MM.1S (cell line): ENCODE results near the gene AMPD2.

ENCODE experiments used
- DNase-seq: peaks from one replicate; pipeline ENCODE4 v3.0.0-alpha.2; 2015
- H2AFZ ChIP-seq: fragments of 300-600 bp; sonication (generic); 2 replicates; pipeline ENCODE4 v1.6.0; 2016; ENCODE audit warnings: antibody characterized with exemption, low read length
- H3F3A ChIP-seq: fragments of 300-600 bp; sonication (generic); 2 replicates; pipeline ENCODE4 v1.6.1; 2016; ENCODE audit warnings: mild to moderate bottlenecking, antibody characterized with exemption, low read length, moderate library complexity, mixed read lengths; ENCODE audit not compliant: insufficient read depth
- H3K27ac ChIP-seq: fragments of 300-600 bp; sonication (generic); 2 replicates; pipeline ENCODE4 v1.5.1; 2016; ENCODE audit warnings: mild to moderate bottlenecking, low read length
- H3K27me3 ChIP-seq: fragments of 300-600 bp; sonication (generic); replicated peaks from 2 replicates; pipeline ENCODE4 v1.6.0; 2016; ENCODE audit warnings: low read length; ENCODE audit not compliant: insufficient read depth
- H3K36me3 ChIP-seq: fragments of 300-600 bp; sonication (generic); replicated peaks from 2 replicates; pipeline ENCODE4 v1.6.1; 2016; ENCODE audit warnings: mild to moderate bottlenecking, low read length, mixed read lengths; ENCODE audit not compliant: insufficient read depth
- H3K4me1 ChIP-seq: fragments of 300-600 bp; sonication (generic); 2 replicates; pipeline ENCODE4 v1.6.1; 2016; ENCODE audit warnings: low read length, mixed read lengths
- H3K4me2 ChIP-seq: fragments of 300-600 bp; sonication (generic); 2 replicates; pipeline ENCODE4 v1.6.0; 2016; ENCODE audit warnings: low read depth, low read length
- H3K4me3 ChIP-seq: fragments of 300-600 bp; sonication (generic); 2 replicates; pipeline ENCODE4 v1.5.1; 2016; ENCODE audit warnings: low read length, mixed read lengths
- H3K79me2 ChIP-seq: fragments of 300-600 bp; sonication (generic); 2 replicates; pipeline ENCODE4 v1.6.1; 2016; ENCODE audit warnings: mixed run types, low read length, mixed read lengths
- H3K9ac ChIP-seq: fragments of 300-600 bp; sonication (generic); 2 replicates; pipeline ENCODE4 v1.6.1; 2016; ENCODE audit warnings: low read length, mixed read lengths
- H3K9me2 ChIP-seq: fragments of 300-600 bp; sonication (generic); replicated peaks from 2 replicates; pipeline ENCODE4 v1.6.1; 2016; ENCODE audit warnings: mild to moderate bottlenecking, low read length, mixed read lengths; ENCODE audit not compliant: insufficient read depth
- H3K9me3 ChIP-seq: fragments of 300-600 bp; sonication (generic); replicated peaks from 2 replicates; pipeline ENCODE4 v1.6.1; 2016; ENCODE audit warnings: mild to moderate bottlenecking, low read length, mixed read lengths; ENCODE audit not compliant: insufficient read depth
- H4K20me1 ChIP-seq: fragments of 300-600 bp; sonication (generic); 2 replicates; pipeline ENCODE4 v1.6.1; 2016; ENCODE audit warnings: mild to moderate bottlenecking, low read length, moderate library complexity, mixed read lengths; ENCODE audit not compliant: insufficient read depth
- EZH2 ChIP-seq: fragments of 300-600 bp; sonication (generic); optimal IDR thresholded peaks from 2 replicates; pipeline ENCODE3; 2017; ENCODE audit warnings: low read depth, mild to moderate bottlenecking, antibody characterized with exemption, low read length, mixed read lengths
- EZH2phosphoT487 ChIP-seq: fragments of 300-600 bp; sonication (generic); IDR thresholded peaks from 2 replicates; pipeline ENCODE4 v1.6.1; 2018; ENCODE audit warnings: antibody characterized with exemption, low read length
- TF ChIP-seq, protein P1 (sequence below): fragments of 300-600 bp; sonication (generic); IDR thresholded peaks from 2 replicates; pipeline ENCODE4 v1.5.1; 2016; ENCODE audit warnings: antibody characterized with exemption, low read length, mixed read lengths

The AMPD2 gene

DNA sequence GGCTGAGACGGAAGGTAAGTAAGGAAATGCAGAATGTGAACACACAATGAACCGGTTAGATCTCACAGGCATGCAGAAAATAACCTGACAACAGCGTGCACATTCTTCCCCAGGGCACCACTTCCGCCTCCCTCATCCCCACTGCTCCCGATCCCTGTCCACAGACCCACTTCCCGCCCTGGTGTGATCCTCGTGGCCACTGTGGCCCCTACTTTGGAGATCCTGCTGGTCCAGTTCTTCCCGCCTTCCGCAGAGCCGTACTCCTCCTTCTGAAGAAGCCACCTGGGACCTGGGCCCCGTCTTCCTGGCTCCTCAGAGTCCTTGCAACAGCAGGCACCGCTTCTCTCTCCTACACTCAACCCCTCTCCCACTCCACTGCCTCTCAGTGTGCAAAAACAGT, 34.9 kb downstream of the AMPD2 start:
- Histone ChIP-seq H3K4me2 (no peak overlapping the region), H3K79me2 (no peaks in the 10 kb centered on the region), H3K27me3 (no peaks in the 10 kb centered on the region), H3K4me3 (no peak overlapping the region), H2AFZ (no peak overlapping the region), H4K20me1 (no peaks in the 10 kb centered on the region), H3K4me1 (no peaks in the 10 kb centered on the region), H3K27ac (no peak overlapping the region), H3F3A (no peaks in the 10 kb centered on the region), H3K9me2 (no peaks in the 10 kb centered on the region), H3K9me3 (no peaks in the 10 kb centered on the region), H3K36me3 (no peaks in the 10 kb centered on the region), H3K9ac (no peak overlapping the region)
- TF ChIP-seq, protein P1, sequence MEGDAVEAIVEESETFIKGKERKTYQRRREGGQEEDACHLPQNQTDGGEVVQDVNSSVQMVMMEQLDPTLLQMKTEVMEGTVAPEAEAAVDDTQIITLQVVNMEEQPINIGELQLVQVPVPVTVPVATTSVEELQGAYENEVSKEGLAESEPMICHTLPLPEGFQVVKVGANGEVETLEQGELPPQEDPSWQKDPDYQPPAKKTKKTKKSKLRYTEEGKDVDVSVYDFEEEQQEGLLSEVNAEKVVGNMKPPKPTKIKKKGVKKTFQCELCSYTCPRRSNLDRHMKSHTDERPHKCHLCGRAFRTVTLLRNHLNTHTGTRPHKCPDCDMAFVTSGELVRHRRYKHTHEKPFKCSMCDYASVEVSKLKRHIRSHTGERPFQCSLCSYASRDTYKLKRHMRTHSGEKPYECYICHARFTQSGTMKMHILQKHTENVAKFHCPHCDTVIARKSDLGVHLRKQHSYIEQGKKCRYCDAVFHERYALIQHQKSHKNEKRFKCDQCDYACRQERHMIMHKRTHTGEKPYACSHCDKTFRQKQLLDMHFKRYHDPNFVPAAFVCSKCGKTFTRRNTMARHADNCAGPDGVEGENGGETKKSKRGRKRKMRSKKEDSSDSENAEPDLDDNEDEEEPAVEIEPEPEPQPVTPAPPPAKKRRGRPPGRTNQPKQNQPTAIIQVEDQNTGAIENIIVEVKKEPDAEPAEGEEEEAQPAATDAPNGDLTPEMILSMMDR = no peak
- TF ChIP-seq EZH2 (no peak), EZH2phosphoT487 (no peak)
- DNase-seq = no peak

DNA sequence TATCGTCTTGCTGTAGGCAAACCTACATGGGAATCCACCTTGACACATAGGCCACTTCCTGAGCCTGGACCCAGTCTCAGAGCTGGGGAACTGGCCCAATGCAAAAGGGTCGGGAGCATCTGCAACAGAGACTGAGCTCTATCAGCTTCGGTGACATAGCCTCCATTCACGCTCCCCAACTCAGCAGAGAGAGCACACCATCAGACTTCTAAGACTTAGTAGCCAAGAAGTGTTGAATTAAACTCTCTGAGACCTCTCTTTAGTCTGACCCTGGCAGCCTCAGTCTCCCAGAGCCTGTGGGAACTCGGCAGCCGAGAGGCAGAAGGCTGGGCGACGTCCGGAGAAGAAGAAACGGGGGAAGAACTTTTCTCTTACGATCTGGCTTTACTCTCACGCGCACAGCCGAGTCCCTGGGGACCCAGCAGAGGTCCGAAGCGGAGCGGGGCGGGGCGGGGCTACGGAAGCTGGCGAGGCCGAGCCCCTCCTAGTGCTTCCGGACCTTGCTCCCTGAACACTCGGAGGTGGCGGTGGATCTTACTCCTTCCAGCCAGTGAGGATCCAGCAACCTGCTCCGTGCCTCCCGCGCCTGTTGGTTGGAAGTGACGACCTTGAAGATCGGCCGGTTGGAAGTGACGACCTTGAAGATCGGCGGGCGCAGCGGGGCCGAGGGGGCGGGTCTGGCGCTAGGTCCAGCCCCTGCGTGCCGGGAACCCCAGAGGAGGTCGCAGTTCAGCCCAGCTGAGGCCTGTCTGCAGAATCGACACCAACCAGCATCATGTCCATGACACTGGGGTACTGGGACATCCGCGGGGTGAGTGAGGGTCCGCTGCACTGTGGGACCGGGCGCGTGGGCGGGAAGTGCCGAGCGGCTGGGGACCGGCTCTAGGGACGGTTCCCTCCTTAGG, 36.2 kb downstream of the AMPD2 start, which contains the start of gene GSTM4:
GSTM4 (plus strand) TSS at position 485 of the 905 bp plus-strand sequence; CDS start at position 776, 291 bp downstream.
- H3K27me3 ChIP-seq = no peaks in the 10 kb centered on the region
- TF ChIP-seq EZH2phosphoT487 (no peak), EZH2 (no peak)
- TF ChIP-seq, protein P1 = no peak
- H3K9me3 ChIP-seq = no peaks in the 10 kb centered on the region
- no peaks in the 10 kb centered on the region for H3K79me2 ChIP-seq
- peak within 1 kb of the TSS; percentile 89 for H3K4me2 ChIP-seq
- H3F3A ChIP-seq = no peaks in the 10 kb centered on the region
- H4K20me1 ChIP-seq = no peaks in the 10 kb centered on the region
- no peaks in the 10 kb centered on the region for H3K36me3 ChIP-seq
- H2AFZ ChIP-seq = peak within 1 kb of the TSS; percentile 91
- no peak within 1 kb of the TSS; the same call in 1 of the 2 replicates for H3K27ac ChIP-seq
- H3K9me2 ChIP-seq = no peaks in the 10 kb centered on the region
- H3K4me1 ChIP-seq = no peaks in the 10 kb centered on the region
- peak; percentile 65 for DNase-seq
- peak within 1 kb of the TSS; percentile 74 for H3K4me3 ChIP-seq
- peak within 1 kb of the TSS; percentile 57; the same call in 1 of the 2 replicates for H3K9ac ChIP-seq

DNA sequence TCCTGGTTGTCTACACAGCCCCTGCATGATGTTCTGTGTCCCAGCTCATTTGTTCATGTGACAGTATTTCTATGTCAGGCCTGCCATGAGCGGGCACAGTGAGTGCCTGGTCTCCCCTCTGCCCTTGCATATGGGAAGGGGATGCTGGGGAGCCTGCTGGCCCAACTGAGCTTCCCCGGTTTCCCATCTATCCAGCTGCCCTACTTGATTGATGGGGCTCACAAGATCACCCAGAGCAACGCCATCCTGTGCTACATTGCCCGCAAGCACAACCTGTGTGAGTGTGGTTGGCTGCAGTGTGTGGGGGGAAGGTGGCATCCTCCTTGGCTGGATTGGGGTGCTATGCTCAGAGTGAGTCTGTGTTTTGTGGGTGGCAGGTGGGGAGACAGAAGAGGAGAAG, 37.8 kb downstream of the AMPD2 start:
- no peak overlapping the region for H3K4me3 ChIP-seq
- H3K27ac ChIP-seq = no peak overlapping the region
- TF ChIP-seq, protein P1 = no peak
- TF ChIP-seq EZH2 (no peak), EZH2phosphoT487 (no peak)
- no peak for DNase-seq
- H3K9me3 ChIP-seq = no peaks in the 10 kb centered on the region
- no peaks in the 10 kb centered on the region for H3F3A ChIP-seq
- no peaks in the 10 kb centered on the region for H4K20me1 ChIP-seq
- H3K36me3 ChIP-seq = no peaks in the 10 kb centered on the region
- no peaks in the 10 kb centered on the region for H3K9me2 ChIP-seq
- no peak overlapping the region for H2AFZ ChIP-seq
- H3K79me2 ChIP-seq = no peaks in the 10 kb centered on the region
- no peaks in the 10 kb centered on the region for H3K27me3 ChIP-seq
- H3K4me1 ChIP-seq = no peaks in the 10 kb centered on the region
- H3K9ac ChIP-seq = no peak overlapping the region
- no peak overlapping the region for H3K4me2 ChIP-seq
